H9 (cell line): Measurements from ENCODE around the gene LDB2. TPM values are rescaled to one million over a fixed set of nuclear protein-coding genes. Genes with fewer than 3 reads are reported as not detected.
A peak's percentile ranks its signal among the peaks of the same experiment; 100 is the strongest.

ENCODE experiments used
- DNase-seq: peaks from one replicate; pipeline ENCODE4 v3.0.0-alpha.2; 2017
- H2AFZ ChIP-seq: one replicate; pipeline ENCODE4 v1.6.1; 2013; ENCODE audit warnings: mild to moderate bottlenecking, low read length, control low read depth, moderate library complexity
- H2AK5ac ChIP-seq: 2 replicates; pipeline ENCODE4 v1.6.1; 2013; ENCODE audit warnings: low read length, control low read depth, mixed read lengths; ENCODE audit not compliant: insufficient read length
- H2BK120ac ChIP-seq: one replicate; pipeline ENCODE4 v1.6.1; 2013; ENCODE audit warnings: low read depth, mild to moderate bottlenecking, low read length, control low read depth, inconsistent platforms; ENCODE audit not compliant: poor library complexity, severe bottlenecking
- H2BK12ac ChIP-seq: 2 replicates; pipeline ENCODE4 v1.6.1; 2013; ENCODE audit warnings: low read length, control low read depth, mixed read lengths, low read depth; ENCODE audit not compliant: insufficient read length
- H2BK15ac ChIP-seq: 2 replicates; pipeline ENCODE4 v1.6.1; 2013; ENCODE audit warnings: low read depth, low read length, control low read depth
- H2BK20ac ChIP-seq: one replicate; pipeline ENCODE4 v1.6.1; 2013; ENCODE audit warnings: low read depth, mild to moderate bottlenecking, low read length, control low read depth, inconsistent platforms; ENCODE audit not compliant: poor library complexity, severe bottlenecking
- H2BK5ac ChIP-seq: 2 replicates; pipeline ENCODE4 v1.6.1; 2013; ENCODE audit warnings: low read length, control low read depth, mixed read lengths; ENCODE audit not compliant: insufficient read length
- H3K14ac ChIP-seq: 2 replicates; pipeline ENCODE4 v1.6.1; 2013; ENCODE audit warnings: low read length, control low read depth; ENCODE audit not compliant: insufficient read depth
- H3K18ac ChIP-seq: 2 replicates; pipeline ENCODE4 v1.6.1; 2013; ENCODE audit warnings: low read depth, mild to moderate bottlenecking, mixed read lengths, low read length, control low read depth; ENCODE audit not compliant: insufficient read length
- H3K23ac ChIP-seq: 2 replicates; pipeline ENCODE4 v1.6.1; 2013; ENCODE audit warnings: low read length, control low read depth, mixed read lengths, low read depth; ENCODE audit not compliant: insufficient read length
- H3K23me2 ChIP-seq: 2 replicates; pipeline ENCODE4 v1.6.1; 2013; ENCODE audit warnings: low read depth, mild to moderate bottlenecking, mixed read lengths, low read length, control low read depth; ENCODE audit not compliant: insufficient read length, poor library complexity, severe bottlenecking
- H3K27ac ChIP-seq: 2 replicates; pipeline ENCODE4 v1.5.1; 2013; ENCODE audit warnings: low read length, control low read depth, mixed read lengths, low read depth; ENCODE audit not compliant: insufficient read length
- H3K27me3 ChIP-seq: 2 replicates; pipeline ENCODE4 v1.6.1; 2013; ENCODE audit warnings: low read length, control low read depth, inconsistent platforms; ENCODE audit not compliant: insufficient read depth
- H3K4ac ChIP-seq: 2 replicates; pipeline ENCODE4 v1.6.1; 2013; ENCODE audit warnings: low read depth, mild to moderate bottlenecking, control low read depth, inconsistent platforms, low read length, moderate library complexity
- H3K4me1 ChIP-seq: 2 replicates; pipeline ENCODE4 v1.6.1; 2013; ENCODE audit warnings: low read length, control low read depth, inconsistent platforms; ENCODE audit not compliant: insufficient read depth
- H3K4me2 ChIP-seq: 2 replicates; pipeline ENCODE4 v1.6.1; 2013; ENCODE audit warnings: low read length, control low read depth, mixed read lengths; ENCODE audit not compliant: insufficient read length, insufficient read depth
- H3K56ac ChIP-seq: 2 replicates; pipeline ENCODE4 v1.6.1; 2013; ENCODE audit warnings: low read depth, mild to moderate bottlenecking, mixed read lengths, low read length, control low read depth; ENCODE audit not compliant: insufficient read length
- H3K79me1 ChIP-seq: 2 replicates; pipeline ENCODE4 v1.6.1; 2013; ENCODE audit warnings: low read depth, mild to moderate bottlenecking, moderate library complexity, low read length, control low read depth, inconsistent platforms; ENCODE audit not compliant: insufficient read depth, poor library complexity, severe bottlenecking
- H3K79me2 ChIP-seq: 2 replicates; pipeline ENCODE4 v1.6.1; 2013; ENCODE audit warnings: low read length, control low read depth, inconsistent platforms; ENCODE audit not compliant: insufficient read depth
- H3K9ac ChIP-seq: 2 replicates; pipeline ENCODE4 v1.6.1; 2013; ENCODE audit warnings: low read length, control low read depth, mixed read lengths; ENCODE audit not compliant: insufficient read length; ENCODE audit errors: extremely low read depth
- H3K9me3 ChIP-seq: one replicate; pipeline ENCODE4 v1.6.1; 2013; ENCODE audit warnings: low read depth, low read length, inconsistent platforms; ENCODE audit not compliant: control insufficient read depth
- H3T11ph ChIP-seq: one replicate; pipeline ENCODE4 v1.6.1; 2013; ENCODE audit warnings: mild to moderate bottlenecking, low read length, control low read depth, inconsistent platforms
- H4K20me1 ChIP-seq: one replicate; pipeline ENCODE4 v1.6.1; 2013; ENCODE audit not compliant: control insufficient read depth, insufficient read length, insufficient read depth
- H4K5ac ChIP-seq: 2 replicates; pipeline ENCODE4 v1.6.1; 2013; ENCODE audit warnings: low read depth, mild to moderate bottlenecking, mixed read lengths, low read length, control low read depth; ENCODE audit not compliant: insufficient read length
- H4K8ac ChIP-seq: replicated peaks from 2 replicates; pipeline ENCODE4 v1.6.1; 2013; ENCODE audit warnings: low read length, control low read depth, mixed read lengths, low read depth; ENCODE audit not compliant: insufficient read length
- H4K91ac ChIP-seq: 2 replicates; pipeline ENCODE4 v1.6.1; 2013; ENCODE audit warnings: low read depth, mild to moderate bottlenecking, moderate library complexity, mixed read lengths, low read length, control low read depth; ENCODE audit not compliant: insufficient read length
- H3K27ac Mint-ChIP-seq, 3 experiments: 2 replicates in 2 of 3; 3 replicates in 1 of 3; pipeline ENCODE4 v1.8.0; 2020 to 2021; ENCODE audit warnings: mixed read lengths in 3 of 3, mild to moderate bottlenecking in 1 of 3, moderate library complexity in 1 of 3
- H3K27me3 Mint-ChIP-seq: 2 replicates; pipeline ENCODE4 v1.8.0; 2021; ENCODE audit warnings: low read depth, mild to moderate bottlenecking, moderate library complexity, mixed read lengths
- H3K36me3 Mint-ChIP-seq, 3 experiments: 2 replicates in 2 of 3; 3 replicates in 1 of 3; pipeline ENCODE4 v1.8.0; 2020 to 2021; ENCODE audit warnings: low read depth in 3 of 3, mixed read lengths in 3 of 3; ENCODE audit not compliant: insufficient read depth in 1 of 3
- H3K4me1 Mint-ChIP-seq, 2 experiments: 2 replicates each; pipeline ENCODE4 v1.8.0; 2020; ENCODE audit warnings: mixed read lengths in 2 of 2
- H3K4me3 Mint-ChIP-seq, 2 experiments: 2 replicates in 1 of 2; 3 replicates in 1 of 2; pipeline ENCODE4 v1.8.0; 2020 to 2021; ENCODE audit warnings: mild to moderate bottlenecking in 2 of 2, mixed read lengths in 2 of 2, moderate library complexity in 1 of 2
- H3K9me3 Mint-ChIP-seq, 2 experiments: 2 replicates in 1 of 2; 3 replicates in 1 of 2; pipeline ENCODE4 v1.8.0; 2020; ENCODE audit warnings: mild to moderate bottlenecking in 2 of 2, mixed read lengths in 2 of 2, moderate library complexity in 1 of 2
- WGBS: extraction: QIAGEN DNeasy Blood & Tissue Kit; methylation state at CpG from one replicate; pipeline ENCODE4 v1.1.7; 2013; ENCODE audit warnings: missing lambda C conversion rate, low lambda C conversion rate, mixed read lengths; ENCODE audit not compliant: insufficient read length; ENCODE audit errors: extremely low coverage; 5-methylcytosine and 5-hydroxymethylcytosine counted together
- total RNA-seq: library from RNA; stranded (reverse); gene quantifications from 2 replicates; pipeline ENCODE4 v1.2.1, GENCODE V29; 2021
- TF ChIP-seq, protein P1 (sequence below): fragments of 200-600 bp; sonication (generic); conservative IDR thresholded peaks from 3 replicates; pipeline ENCODE4 v1.8.0; 2021; ENCODE audit warnings: antibody characterized with exemption, mild to moderate bottlenecking

The LDB2 gene
- total RNA-seq, 1 experiment from 2014 or later, result 22.5 TPM

DNA sequence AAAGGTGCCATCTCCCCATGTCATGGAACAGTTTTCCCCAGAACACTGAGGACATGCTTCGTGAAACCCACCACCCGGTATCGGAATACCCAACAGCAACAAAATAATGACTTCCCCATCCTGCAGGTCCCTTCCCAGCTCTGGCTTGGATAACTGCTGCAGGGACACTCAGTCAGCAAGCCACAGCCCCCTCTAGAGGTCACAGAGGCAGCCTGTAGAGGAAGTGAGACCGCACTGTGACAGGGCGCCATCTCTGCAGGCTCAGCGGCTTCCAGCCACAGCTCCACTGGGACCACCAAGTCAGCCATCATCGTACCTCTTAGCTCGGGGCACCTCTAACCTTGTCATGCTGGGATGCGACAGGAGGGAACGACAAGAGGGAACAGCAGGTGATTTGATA, 315.9 kb downstream of the LDB2 start:
- no peak overlapping the region for H3K9ac ChIP-seq
- H3K79me2 ChIP-seq, result no peaks in the 10 kb centered on the region
- no peaks in the 10 kb centered on the region for H3K79me1 ChIP-seq
- TF ChIP-seq, protein P1, sequence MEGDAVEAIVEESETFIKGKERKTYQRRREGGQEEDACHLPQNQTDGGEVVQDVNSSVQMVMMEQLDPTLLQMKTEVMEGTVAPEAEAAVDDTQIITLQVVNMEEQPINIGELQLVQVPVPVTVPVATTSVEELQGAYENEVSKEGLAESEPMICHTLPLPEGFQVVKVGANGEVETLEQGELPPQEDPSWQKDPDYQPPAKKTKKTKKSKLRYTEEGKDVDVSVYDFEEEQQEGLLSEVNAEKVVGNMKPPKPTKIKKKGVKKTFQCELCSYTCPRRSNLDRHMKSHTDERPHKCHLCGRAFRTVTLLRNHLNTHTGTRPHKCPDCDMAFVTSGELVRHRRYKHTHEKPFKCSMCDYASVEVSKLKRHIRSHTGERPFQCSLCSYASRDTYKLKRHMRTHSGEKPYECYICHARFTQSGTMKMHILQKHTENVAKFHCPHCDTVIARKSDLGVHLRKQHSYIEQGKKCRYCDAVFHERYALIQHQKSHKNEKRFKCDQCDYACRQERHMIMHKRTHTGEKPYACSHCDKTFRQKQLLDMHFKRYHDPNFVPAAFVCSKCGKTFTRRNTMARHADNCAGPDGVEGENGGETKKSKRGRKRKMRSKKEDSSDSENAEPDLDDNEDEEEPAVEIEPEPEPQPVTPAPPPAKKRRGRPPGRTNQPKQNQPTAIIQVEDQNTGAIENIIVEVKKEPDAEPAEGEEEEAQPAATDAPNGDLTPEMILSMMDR, result peak; percentile 79
- H4K5ac ChIP-seq, result no peak overlapping the region
- Mint-ChIP-seq H3K36me3 (peaks cover 3 to 16% (median 7%) of the 10 kb centered on the region in 3 experiments; a peak in 3 of 7 replicates), H3K27me3 (no peaks in the 10 kb centered on the region), H3K9me3 (no peaks in the 10 kb centered on the region), H3K4me1 (0 out of 4 replicates have a peak, but pooled peaks cover 0 to 5% of the 10 kb centered on the region in 2 experiments), H3K27ac (peak overlapping the region in 1 of 3 experiments; percentile 35; a peak in 2 of 7 replicates), H3K4me3 (no peak overlapping the region)
- H2BK15ac ChIP-seq, result no peak overlapping the region
- no peaks in the 10 kb centered on the region for H4K20me1 ChIP-seq
- H2BK5ac ChIP-seq, result no peak overlapping the region
- no peak overlapping the region for H3K4ac ChIP-seq
- no peaks in the 10 kb centered on the region for H3K27me3 ChIP-seq
- H2AK5ac ChIP-seq, result no peak overlapping the region
- H2AFZ ChIP-seq, result no peak overlapping the region
- H3T11ph ChIP-seq, result no peak overlapping the region
- H2BK20ac ChIP-seq, result no peak overlapping the region
- WGBS, result no CpG with 5 or more reads among the region's 10 CpGs
- H3K23ac ChIP-seq, result no peak overlapping the region
- H4K91ac ChIP-seq, result no peak overlapping the region
- H3K27ac ChIP-seq, result no peak overlapping the region
- no peak overlapping the region for H2BK12ac ChIP-seq
- H3K14ac ChIP-seq, result no peak overlapping the region
- no peaks in the 10 kb centered on the region for H3K9me3 ChIP-seq
- H2BK120ac ChIP-seq, result no peak overlapping the region
- H3K4me2 ChIP-seq, result no peak overlapping the region
- no peaks in the 10 kb centered on the region for H3K4me1 ChIP-seq
- peak; percentile 72 for DNase-seq
- H3K18ac ChIP-seq, result no peak overlapping the region
- H3K23me2 ChIP-seq, result no peaks in the 10 kb centered on the region
- H3K56ac ChIP-seq, result no peak overlapping the region
- no peak overlapping the region for H4K8ac ChIP-seq
